ENCODE results near the gene SIRT5. TPM values are rescaled to one million over a fixed set of nuclear protein-coding genes. Genes with fewer than 3 reads are reported as not detected.

The SIRT5 gene
- total RNA-seq, 1 donor from 2014 or later: 21.2 TPM

GRCh38 chr6:13630499-13630898 lies 56.1 kb downstream of the SIRT5 start:
- DNase-seq (ENCODE audit: low spot score): no peak

DNA sequence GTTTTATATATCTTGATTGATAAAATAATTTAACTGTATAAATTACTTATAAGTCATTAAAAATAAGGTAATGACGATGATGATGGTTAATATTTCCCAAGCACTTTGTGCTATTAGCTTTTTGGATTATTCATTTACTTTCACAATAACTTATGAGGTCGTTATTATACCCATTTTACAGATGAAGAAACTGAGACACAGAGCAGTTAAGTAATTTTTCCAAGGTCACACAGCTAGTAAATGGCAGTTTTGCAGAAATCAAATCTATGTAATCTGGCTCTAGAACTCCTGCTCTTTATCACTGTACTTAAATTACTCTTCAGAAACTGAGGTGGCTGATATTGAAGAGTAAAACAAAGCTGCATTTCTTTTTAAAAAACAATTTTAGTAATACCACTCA lies 58.9 kb downstream of the SIRT5 start:
- no peak for DNase-seq (ENCODE audit: low spot score)

- peak; percentile 7 for DNase-seq (ENCODE audit: low spot score)
Measured at GRCh38 chr6:13635948-13636658, 61.7 kb downstream of the SIRT5 start.

- DNase-seq (ENCODE audit: low spot score): no peak
Measured at GRCh38 chr6:13638014-13638413, 63.6 kb downstream of the SIRT5 start.

DNA sequence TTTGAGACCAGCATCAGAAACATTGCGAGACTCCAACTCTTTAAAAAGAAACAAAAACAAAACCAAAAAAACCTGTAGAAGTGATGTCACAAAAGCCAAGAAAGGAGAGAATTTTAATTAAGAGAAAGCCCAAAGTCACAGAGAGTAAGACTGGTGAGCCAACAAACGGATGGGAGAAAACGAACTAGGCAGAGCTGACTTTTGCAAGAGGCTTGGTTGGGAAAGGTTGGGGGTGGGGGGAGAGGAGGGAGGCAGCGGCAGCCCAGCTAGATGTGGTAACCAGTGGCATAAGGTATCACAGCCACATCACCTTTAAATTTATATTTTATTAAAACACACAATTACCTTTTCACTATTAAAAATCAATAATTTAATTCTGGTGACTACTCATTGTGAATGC lies 64.2 kb downstream of the SIRT5 start:
- DNase-seq (ENCODE audit: low spot score): no peak

DNA sequence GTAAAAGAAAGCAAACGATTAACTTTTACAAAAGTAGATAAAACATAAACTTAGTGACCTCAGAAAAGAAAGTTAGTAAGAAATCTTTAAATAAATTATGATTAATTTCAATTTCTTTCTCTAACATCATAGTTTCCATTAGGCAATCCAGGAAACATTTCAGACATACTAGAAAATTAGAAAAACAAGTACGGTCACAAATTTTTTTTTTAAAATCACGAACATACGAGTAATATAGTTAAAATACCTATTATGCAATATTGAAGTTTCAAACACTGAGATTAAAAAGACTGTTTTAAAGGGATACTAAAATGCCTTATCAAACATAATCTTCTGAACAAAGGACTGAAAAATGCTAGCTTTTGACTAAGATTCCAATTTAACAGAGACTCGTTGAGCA lies 66.9 kb downstream of the SIRT5 start:
- no peak for DNase-seq (ENCODE audit: low spot score)

GRCh38 chr6:13643125-13643524 lies 68.7 kb downstream of the SIRT5 start:
- DNase-seq (ENCODE audit: low spot score): no peak

DNA sequence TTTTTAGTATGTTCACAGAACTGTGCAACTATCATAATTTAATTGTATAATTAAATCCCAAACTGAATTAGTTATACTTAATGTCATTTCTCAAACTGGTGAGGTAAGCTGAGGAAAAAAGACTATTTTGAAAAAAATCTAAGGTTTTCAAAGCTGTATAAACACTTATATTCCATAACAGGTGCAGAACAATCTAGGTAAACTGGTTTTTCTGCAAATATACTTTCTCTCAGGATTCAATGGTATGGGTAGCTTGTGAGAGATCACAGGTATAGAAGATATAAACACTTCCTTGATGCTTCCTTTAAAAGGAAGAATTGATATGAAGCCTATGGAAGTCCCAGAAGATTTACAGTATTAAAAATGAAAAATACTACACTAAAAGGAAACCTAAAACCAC lies 74.4 kb downstream of the SIRT5 start:
- DNase-seq (ENCODE audit: low spot score): no peak

GRCh38 chr6:13649393-13649792 lies 75.0 kb downstream of the SIRT5 start:
- no peak for DNase-seq (ENCODE audit: low spot score)

DNA sequence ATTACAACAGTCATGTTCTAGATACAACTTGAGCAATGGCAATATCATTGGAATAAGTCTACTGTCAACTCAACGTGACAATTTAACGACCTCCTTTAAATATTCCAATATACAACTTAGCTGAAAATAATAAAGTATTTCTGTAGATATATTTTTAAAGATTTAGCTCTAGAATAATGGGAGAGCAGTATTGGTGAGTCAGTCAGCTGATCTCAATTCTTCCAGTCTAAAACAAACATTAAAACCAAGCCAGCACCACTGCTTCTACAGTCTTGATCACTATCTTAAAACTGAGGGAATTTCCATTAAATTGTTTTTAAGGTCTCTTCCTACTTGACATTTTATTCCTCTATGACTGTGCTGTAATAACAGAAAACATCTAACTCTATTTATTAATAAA lies 78.9 kb downstream of the SIRT5 start:
- DNase-seq (ENCODE audit: low spot score): no peak

- DNase-seq (ENCODE audit: low spot score): no peak
Measured at GRCh38 chr6:13654496-13654895, 80.1 kb downstream of the SIRT5 start.

DNA sequence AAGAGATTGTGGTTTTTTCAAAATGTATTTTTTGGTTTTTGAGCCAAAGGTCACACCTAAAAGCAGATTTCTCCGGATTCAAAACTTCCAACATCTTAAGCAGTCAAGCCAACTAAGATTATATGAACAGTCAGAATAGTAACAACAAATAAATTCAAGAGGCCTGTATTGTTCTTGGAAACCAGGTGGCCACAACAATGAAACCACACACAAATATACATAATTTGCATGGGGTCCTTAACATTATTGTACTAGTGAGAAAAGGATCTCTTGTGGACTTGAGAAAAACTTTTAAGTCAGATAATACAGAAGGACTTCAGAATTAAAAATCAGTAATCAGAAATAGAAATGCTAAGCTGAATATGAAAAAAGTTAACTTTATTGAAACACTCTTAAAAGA lies 81.3 kb downstream of the SIRT5 start:
- DNase-seq (ENCODE audit: low spot score): no peak

GRCh38 chr6:13660273-13660672 lies 85.9 kb downstream of the SIRT5 start:
- no peak for DNase-seq (ENCODE audit: low spot score)

- DNase-seq (ENCODE audit: low spot score): no peak
Measured at GRCh38 chr6:13660893-13661292, 86.5 kb downstream of the SIRT5 start.

DNA sequence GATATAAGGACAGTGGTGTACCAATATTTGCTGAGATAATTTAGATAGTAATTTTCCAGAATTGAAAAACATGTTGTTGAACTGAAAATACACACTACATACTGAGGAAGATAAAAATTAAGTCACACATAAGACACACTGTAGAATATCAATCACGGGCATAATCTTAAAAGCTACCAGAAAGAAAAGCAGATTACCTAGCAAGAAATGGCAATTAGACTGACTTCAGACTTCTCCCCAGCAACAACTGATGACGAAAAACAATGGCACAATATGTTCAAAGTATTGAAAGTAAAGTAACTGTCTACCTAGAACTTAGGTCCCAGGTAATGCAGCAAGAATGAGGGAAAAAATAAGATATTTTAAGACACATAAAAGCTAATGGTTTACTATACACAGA lies 87.2 kb downstream of the SIRT5 start:
- DNase-seq (ENCODE audit: low spot score): no peak

DNA sequence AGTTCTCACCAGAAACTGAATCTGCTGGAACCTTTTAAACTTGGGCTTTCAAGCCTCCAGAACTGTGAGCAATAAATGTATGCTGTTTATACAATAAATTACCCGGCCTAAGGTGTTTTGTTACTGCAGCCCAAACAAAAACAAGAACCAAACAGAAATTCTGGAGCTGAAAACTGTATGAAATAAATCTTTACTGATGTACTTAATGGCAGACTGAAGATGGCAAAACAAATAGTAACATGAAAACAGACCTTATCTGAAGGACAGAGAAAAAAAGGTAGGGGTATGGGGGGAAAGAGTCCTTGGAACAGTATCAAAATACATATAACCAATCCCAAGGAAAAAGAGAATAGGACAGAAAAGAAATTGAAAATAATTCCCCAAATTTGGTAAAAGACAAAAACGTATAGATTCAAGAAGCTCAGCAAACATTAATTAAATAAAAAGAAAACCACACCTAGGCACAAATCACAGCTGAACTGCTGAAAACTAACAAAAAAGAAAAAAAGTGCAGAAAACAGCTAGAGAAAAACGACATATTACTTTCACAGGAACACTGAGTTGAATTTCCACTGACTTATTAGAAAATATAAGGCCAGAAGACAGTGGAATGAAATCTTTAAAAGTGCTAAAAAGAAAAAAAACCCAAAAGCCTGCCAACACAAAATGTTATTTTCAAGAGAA lies 88.4 kb downstream of the SIRT5 start:
- no peak for DNase-seq (ENCODE audit: low spot score)

- no peak for DNase-seq (ENCODE audit: low spot score)
Measured at GRCh38 chr6:13663986-13664385, 89.6 kb downstream of the SIRT5 start.

Other genes with a start within 250 kb of the SIRT5 start
- 17.1 TPM for gene TBC1D7, start 246.1 kb upstream of the SIRT5 start, total RNA-seq (ENCODE audit: insufficient read depth, low replicate concordance)
- gene GFOD1, start 87.0 kb upstream of the SIRT5 start, total RNA-seq (ENCODE audit: insufficient read depth, low replicate concordance): 5.5 TPM
- gene NOL7, start 40.7 kb downstream of the SIRT5 start, total RNA-seq (ENCODE audit: insufficient read depth, low replicate concordance): 46.5 TPM
- 40.7 TPM for gene RANBP9, start 137.2 kb downstream of the SIRT5 start, total RNA-seq (ENCODE audit: insufficient read depth, low replicate concordance)
- 10.1 TPM for gene MCUR1, start 240.0 kb downstream of the SIRT5 start, total RNA-seq (ENCODE audit: insufficient read depth, low replicate concordance)

All from umbilical cord (tissue), 2 donors.